ENCODE measurements around the gene NOS1AP.

GRCh38 chr1:162158624-162159271, 89.3 kb downstream of the NOS1AP start:
- TF ChIP-seq CTCF (IDR thresholded peaks at IDR 0.05) (no peak), EP300 (IDR thresholded peaks at IDR 0.05) (no peak), POLR2AphosphoS5 (IDR thresholded peaks at IDR 0.05) (no peak)

Data from stomach (tissue), 4 donors.